ENCODE measurements around the gene CAPZA2. TPM values are rescaled to one million over a fixed set of nuclear protein-coding genes. Genes with fewer than 3 reads are reported as not detected.

CAPZA2 gene
- total RNA-seq, 1 donor from 2014 or later: 69.8 TPM

DNA sequence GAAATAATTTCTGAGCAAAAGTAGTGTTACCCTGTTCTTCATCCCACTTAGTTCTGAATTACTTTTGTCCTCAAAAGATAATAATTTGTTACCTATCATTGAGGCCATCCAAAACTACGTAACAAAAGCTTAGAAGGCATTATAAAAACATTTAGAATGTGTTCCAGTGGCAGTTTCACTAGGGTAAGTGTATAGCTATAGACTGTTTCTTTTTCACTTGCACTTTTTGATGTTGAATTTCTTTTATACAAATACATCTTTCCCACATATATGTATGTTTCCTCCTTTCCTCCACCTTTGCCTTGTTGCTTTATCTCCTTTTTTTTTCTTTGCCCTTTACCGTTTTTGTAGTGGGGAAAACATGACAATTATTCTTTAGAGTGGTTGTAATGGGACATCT lies 33.5 kb downstream of the CAPZA2 start:
- TF ChIP-seq, protein P1, sequence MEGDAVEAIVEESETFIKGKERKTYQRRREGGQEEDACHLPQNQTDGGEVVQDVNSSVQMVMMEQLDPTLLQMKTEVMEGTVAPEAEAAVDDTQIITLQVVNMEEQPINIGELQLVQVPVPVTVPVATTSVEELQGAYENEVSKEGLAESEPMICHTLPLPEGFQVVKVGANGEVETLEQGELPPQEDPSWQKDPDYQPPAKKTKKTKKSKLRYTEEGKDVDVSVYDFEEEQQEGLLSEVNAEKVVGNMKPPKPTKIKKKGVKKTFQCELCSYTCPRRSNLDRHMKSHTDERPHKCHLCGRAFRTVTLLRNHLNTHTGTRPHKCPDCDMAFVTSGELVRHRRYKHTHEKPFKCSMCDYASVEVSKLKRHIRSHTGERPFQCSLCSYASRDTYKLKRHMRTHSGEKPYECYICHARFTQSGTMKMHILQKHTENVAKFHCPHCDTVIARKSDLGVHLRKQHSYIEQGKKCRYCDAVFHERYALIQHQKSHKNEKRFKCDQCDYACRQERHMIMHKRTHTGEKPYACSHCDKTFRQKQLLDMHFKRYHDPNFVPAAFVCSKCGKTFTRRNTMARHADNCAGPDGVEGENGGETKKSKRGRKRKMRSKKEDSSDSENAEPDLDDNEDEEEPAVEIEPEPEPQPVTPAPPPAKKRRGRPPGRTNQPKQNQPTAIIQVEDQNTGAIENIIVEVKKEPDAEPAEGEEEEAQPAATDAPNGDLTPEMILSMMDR (IDR thresholded peaks at IDR 0.05; ENCODE audit: insufficient read depth, low read length, poor library complexity, severe bottlenecking): no peak
- no peak for DNase-seq (ENCODE audit: low read depth)
- Histone ChIP-seq H3K4me3 (ENCODE audit: low read depth, low read length) (no peak overlapping the region), H3K27me3 (ENCODE audit: control insufficient read depth, insufficient read depth, low read length) (no peaks in the 10 kb centered on the region), H3K36me3 (ENCODE audit: control insufficient read depth, insufficient read depth, low read length) (no peaks in the 10 kb centered on the region)

DNA sequence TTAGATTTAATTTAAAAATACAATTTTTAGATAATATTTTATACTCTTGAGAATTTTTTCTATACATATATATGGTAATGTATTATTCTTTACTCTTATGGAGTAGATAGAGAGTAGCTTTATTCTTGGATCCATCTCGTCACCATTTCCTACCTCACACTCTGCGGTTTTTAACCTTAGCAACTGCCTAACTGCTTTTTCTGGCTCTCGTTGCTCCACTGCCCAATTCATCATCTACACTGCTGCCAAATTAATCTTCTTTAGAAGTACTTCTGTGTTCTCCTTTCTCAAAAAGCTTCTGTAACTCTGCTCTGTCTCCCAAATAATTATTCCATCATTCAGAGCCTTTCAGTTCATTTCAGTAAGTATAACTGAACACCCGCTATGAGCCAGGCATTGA lies 35.3 kb downstream of the CAPZA2 start:
- TF ChIP-seq, protein P1 (IDR thresholded peaks at IDR 0.05; ENCODE audit: insufficient read depth, low read length, poor library complexity, severe bottlenecking): no peak
- no peaks in the 10 kb centered on the region for H3K36me3 ChIP-seq (ENCODE audit: control insufficient read depth, insufficient read depth, low read length)
- DNase-seq (ENCODE audit: low read depth): no peak

DNA sequence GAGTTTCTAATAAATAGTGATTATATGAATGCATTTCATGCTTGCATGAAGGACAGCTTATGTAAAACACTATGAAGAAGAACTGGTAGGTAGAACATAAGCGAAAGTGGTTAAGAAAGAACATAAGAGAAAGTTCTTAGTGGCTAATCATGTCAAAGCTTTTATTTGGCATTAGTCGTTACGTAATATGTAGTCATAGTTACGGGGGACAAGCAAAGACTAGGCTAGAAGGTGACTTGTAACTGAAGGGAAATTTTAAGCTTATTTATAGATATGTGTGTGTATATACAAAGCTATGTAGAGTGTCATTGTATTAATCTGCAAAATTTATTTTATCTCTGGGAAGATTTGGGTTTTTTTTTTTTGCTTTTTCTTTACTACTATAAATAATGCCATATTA lies 36.9 kb downstream of the CAPZA2 start:
- TF ChIP-seq, protein P1 (IDR thresholded peaks at IDR 0.05; ENCODE audit: insufficient read depth, low read length, poor library complexity, severe bottlenecking): no peak
- no peak overlapping the region for H3K4me3 ChIP-seq (ENCODE audit: low read depth, low read length)
- no peaks in the 10 kb centered on the region for H3K27me3 ChIP-seq (ENCODE audit: control insufficient read depth, insufficient read depth, low read length)
- no peaks in the 10 kb centered on the region for H3K36me3 ChIP-seq (ENCODE audit: control insufficient read depth, insufficient read depth, low read length)
- no peak for DNase-seq (ENCODE audit: low read depth)

More for the DNA sequence above, 35.3 kb downstream of the CAPZA2 start:
- H3K4me3 ChIP-seq (ENCODE audit: low read depth, low read length): no peak overlapping the region
- no peaks in the 10 kb centered on the region for H3K27me3 ChIP-seq (ENCODE audit: control insufficient read depth, insufficient read depth, low read length)

DNA sequence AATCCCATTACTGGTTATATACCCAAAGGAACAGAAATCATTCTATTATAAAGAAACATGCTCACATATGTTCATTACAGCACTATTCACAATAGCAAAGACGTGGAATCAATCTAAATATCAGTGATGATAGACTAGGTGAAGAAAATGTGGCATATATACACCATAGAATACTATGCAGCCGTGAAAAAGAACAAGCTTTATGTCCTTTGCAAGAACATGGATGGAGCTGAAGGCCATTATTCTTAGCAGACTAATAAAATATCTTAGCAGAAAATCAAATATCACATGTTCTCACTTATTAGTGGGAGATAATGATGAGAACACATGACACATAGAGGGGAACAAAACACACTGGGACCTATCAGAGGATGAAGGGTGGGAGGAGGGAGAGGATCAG lies 38.8 kb downstream of the CAPZA2 start:
- Histone ChIP-seq H3K27me3 (ENCODE audit: control insufficient read depth, insufficient read depth, low read length) (no peaks in the 10 kb centered on the region), H3K4me3 (ENCODE audit: low read depth, low read length) (no peak overlapping the region), H3K36me3 (ENCODE audit: control insufficient read depth, insufficient read depth, low read length) (no peaks in the 10 kb centered on the region)
- DNase-seq (ENCODE audit: low read depth): no peak
- TF ChIP-seq, protein P1 (IDR thresholded peaks at IDR 0.05; ENCODE audit: insufficient read depth, low read length, poor library complexity, severe bottlenecking): no peak

DNA sequence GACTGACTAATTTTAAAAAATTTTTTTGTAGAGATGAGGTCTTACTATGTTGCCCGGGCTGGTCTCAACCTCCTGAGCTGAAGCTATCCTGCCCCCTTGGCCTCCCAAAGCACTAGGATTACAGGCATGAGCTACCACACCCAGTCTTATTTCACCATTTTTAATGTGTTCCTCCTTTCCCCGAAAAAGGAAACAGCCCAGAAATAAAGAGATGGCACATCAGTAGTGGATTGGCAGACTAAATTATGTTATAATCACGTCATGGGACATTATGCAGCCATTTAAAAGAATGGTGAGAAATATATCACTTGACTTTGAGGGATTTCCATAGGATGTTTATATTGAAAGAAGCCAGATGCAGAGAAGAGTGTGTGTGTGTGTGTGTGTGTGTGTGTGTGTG lies 40.5 kb downstream of the CAPZA2 start:
- H3K27me3 ChIP-seq (ENCODE audit: control insufficient read depth, insufficient read depth, low read length): no peaks in the 10 kb centered on the region
- no peaks in the 10 kb centered on the region for H3K36me3 ChIP-seq (ENCODE audit: control insufficient read depth, insufficient read depth, low read length)
- TF ChIP-seq, protein P1 (IDR thresholded peaks at IDR 0.05; ENCODE audit: insufficient read depth, low read length, poor library complexity, severe bottlenecking): no peak
- no peak overlapping the region for H3K4me3 ChIP-seq (ENCODE audit: low read depth, low read length)
- no peak for DNase-seq (ENCODE audit: low read depth)

DNA sequence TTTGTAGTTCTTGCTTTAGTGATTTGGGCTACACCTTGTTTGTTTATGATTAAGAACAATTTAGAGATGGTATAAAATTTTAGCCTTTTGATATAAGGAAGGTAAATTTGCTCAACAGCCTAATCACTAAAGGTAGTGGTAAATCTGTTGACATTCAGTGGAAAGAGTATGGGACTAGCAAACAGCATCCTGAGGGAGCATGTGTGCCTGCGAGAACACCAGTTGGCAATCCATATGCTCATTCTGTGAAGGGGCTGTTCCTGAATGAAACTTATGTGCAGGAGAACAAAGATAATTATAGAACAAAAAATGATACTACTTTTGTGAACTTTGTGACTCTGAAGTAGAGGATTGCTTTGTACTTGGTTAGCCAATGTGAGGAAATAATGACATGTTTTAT lies 44.0 kb downstream of the CAPZA2 start:
- no peaks in the 10 kb centered on the region for H3K36me3 ChIP-seq (ENCODE audit: control insufficient read depth, insufficient read depth, low read length)
- DNase-seq (ENCODE audit: low read depth): no peak
- TF ChIP-seq, protein P1 (IDR thresholded peaks at IDR 0.05; ENCODE audit: insufficient read depth, low read length, poor library complexity, severe bottlenecking): no peak
- H3K4me3 ChIP-seq (ENCODE audit: low read depth, low read length): no peak overlapping the region
- no peaks in the 10 kb centered on the region for H3K27me3 ChIP-seq (ENCODE audit: control insufficient read depth, insufficient read depth, low read length)

All from kidney epithelial cell (primary cell).